ENCODE results near the gene BMP15. TPM values are rescaled to one million over a fixed set of nuclear protein-coding genes. Genes with fewer than 3 reads are reported as not detected.

Gene BMP15
- not detected in 5 replicates for total RNA-seq (2022; extraction: Qiagen RNA extraction; ENCODE audit: low read depth)

GRCh38 chrX:50910685-50911176, at the start of gene BMP15:
Gene BMP15 (plus strand): TSS chrX:50910735. CDS start chrX:50910784, 49 bp downstream.

Other genes with a start within 250 kb of the BMP15 start
- gene SHROOM4, start 96.5 kb upstream of the BMP15 start, total RNA-seq (2022; extraction: Qiagen RNA extraction; ENCODE audit: low read depth), result not detected in 5 replicates